Stimulated activated CD4-positive, alpha-beta T cell treated with anti-CD3 and anti-CD28 coated beads, Interleukin-12 subunit alpha, Interleukin-12 subunit beta, amount 100 ng/mL, for 48 hours (primary cell): Measurements from ENCODE around the gene PIGU.
"Not testable (repeated sequence)": the region's sequence is repeated elsewhere in the genome, so short reads cannot be mapped to it uniquely, and the experiment has no call there.

Experiments used
- DNase-seq, 3 donors: peaks; one replicate each; pipeline ENCODE4 v3.0.0-alpha.2; 2020; ENCODE audit warnings: low read depth in 2 of 3, low spot score in 1 of 3

The PIGU gene

DNA sequence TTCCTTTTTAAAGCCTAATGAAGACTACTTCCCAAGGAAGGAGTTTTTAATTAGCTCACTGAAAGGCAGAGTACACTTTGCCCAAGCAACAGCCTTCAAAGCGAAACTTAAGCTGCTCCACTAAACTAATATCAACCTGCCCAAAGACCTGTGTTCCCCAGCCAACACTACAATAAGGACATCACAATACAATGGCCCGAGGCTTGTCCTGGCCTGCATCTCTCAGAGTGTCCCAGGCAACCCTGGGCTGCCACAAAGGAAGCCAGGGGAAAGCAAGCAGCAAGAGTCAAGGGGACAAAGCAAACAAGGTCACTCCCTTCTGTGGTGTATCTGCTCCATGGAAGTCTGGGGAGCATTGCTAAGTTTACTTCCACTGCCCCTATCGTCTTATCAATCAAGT, 52.3 kb downstream of the PIGU start:
- no peak for DNase-seq

- no peak for DNase-seq
These were observed 54.0 kb downstream of the PIGU start for GRCh38 chr20:34622821-34623451.

DNA sequence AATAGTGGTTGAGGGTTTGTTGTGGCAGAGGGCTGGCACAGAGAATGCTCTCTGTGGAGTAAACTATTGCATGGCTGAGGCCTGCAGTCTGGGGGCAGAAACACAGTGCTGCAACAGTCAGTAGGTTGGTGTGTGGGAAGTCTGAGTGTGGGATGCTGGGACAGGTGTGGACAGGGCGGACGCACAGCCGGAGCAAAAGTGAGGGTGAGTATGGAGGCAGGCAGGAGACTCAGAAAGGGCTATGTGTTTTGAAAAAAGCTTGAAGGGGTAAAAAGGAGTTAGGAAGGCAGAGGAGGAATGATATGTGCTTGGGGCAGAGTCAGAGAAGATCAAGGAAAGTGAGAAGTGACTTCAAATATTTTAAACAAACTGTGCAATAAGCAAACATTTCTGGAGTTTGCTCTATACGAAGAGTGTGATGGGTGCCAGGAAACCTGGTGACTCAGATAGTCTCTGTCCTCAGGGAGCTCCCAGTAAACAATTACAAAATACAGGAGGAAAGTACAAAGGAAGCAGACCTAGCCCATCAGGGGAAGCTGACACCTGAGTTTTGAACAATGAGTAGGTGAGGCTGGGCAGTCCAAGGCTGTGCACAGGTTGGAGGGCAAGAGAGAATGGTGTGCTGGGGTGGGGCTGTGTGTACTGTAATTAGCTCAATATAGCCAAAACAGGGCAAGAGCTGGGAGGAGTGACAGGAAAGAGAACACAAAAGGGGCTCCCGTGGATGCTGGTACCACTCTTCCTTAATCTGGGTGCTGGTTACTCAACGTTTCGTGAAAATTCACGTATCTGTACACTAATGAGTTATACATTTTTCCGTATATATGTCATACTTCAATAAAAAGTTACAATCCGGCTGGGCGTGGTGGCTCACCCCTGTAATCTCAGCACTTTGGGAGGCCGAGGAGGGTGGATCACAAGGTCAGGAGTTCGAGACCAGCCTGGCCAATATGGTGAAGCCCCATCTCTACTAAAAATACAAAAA, 55.2 kb downstream of the PIGU start:
- DNase-seq: no peak

GRCh38 chr20:34621036-34621343, 55.9 kb downstream of the PIGU start:
- DNase-seq: no peak

DNA sequence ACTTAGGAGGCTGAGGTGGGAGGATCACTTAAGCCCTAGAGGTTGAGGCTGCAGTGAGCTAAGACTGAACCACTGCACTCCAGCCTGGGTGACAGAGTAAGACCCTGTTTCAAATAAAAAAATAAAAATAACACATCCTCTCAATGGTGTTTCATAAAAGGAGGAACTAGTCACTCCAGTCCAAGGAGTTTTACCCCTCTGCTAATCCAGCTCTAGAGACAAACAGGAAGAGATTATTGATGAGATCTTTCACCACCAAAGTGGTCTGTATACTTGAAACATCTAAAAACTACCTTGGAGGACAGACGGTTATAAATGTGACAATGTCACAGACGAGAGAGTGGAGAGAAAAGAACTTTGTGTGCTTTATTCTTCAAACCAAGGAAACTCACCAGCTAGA, 58.2 kb downstream of the PIGU start:
- DNase-seq: no peak

GRCh38 chr20:34616913-34617312, 60.0 kb downstream of the PIGU start:
- not testable (repeated sequence) for DNase-seq

- DNase-seq: no peak
These were observed 61.4 kb downstream of the PIGU start for GRCh38 chr20:34615477-34615876.

DNA sequence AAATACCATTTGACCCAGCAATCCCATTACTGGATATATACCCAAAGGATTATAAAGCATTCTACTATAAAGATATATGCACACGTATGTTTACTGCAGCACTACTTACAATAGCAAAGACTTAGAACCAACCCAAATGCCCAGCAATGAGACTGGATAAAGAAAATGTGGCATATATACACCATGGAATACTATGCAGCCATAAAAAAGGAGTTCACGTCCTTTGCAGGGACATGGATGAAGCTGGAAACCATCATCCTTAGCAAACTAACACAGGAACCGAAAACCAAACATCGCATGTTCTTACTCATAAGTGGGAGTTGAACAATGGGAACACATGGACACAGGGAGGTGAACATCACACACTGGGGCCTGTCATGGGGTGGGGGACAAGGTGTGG, 64.9 kb downstream of the PIGU start:
- not testable (repeated sequence) for DNase-seq

DNA sequence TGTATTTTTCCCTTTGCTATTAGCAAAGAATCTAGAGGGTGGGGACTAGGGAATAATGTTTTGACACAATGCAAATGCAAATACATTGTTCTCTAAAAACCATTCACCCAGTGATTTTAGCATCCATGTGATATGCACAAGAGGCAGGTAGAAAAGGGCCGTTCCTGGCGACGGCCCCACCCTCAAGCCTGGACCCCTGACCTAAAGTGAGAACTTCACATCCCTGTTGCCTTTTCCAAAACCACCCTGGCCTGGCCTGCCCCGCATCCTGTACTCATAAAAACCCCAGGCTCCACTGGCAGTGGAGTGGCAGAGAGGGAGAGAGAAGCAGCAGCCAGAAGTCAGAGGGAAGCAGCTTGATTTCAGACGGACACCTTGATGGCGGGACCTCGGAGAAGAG, 69.8 kb downstream of the PIGU start:
- DNase-seq: no peak

DNA sequence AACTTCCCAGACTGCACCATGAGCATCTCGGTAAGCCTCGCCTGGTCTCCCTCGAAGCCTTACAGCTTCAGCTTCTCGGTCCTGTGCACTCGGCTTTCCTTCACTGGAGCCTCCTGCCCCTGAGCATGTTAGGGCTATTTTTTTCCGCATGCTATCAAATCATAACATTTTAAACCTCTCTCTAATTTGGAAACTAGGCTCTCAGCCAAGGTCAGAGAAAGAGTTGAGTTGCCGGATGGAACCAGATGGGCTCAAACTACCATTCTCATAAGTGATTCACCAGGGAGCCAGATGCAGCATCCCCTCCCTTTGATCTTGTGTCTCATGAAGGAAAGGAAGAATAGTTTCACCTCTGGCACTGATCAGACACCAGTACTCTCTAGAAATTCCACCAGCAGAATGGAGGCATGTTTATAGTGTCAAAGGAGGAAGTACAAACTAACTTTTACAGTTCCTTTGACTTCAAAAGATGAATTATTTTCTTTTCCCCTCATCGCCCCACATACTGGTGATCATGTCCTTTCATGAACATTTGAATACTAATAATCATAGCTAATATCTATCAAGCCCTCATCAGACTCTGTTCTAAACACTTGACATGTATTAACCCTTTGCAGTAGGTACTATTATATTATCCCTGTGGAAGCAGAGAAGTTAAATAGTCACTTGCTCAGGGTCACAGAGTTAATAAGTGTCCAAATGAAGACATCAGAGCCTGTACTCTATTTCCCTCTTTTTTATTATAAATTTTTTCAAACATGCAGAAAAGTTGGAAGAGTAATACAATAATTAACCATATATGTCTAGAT, 71.7 kb downstream of the PIGU start:
- no peak for DNase-seq

DNA sequence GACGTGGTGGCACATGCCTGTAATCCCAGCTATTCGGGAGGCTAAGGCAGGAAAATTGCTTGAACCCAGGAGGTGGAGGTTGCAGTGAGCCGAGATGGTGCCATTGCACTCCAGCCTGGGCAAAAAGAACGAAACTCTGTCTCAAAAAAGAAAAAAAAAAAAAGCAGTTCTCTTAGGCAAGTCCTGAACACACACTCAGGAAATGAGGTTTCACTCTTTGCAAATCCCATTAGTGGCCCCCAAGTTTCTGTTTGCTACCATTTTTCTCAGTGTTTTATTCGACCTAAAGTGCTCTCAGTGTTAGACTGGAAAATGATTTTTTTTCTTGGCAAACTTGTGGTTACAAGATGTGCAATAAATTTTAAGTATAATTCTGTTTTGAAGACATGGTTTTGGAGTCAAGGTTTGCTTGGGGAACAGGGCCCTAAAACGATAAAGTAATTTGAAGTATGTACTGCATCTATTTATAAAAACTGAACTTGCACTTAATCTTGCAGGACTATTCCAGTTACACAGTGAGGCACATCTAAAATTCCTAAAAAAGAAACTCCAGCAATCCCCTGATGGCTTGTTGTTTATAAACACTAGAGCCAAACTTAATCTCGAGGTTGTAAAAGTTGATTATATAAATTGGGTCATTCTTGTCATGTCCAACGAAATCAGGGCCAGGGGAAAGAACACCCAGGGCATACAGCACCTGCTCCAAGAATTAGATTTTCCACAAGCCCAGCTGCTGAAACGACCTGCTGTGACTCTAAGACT, 75.8 kb downstream of the PIGU start:
- no peak for DNase-seq

DNA sequence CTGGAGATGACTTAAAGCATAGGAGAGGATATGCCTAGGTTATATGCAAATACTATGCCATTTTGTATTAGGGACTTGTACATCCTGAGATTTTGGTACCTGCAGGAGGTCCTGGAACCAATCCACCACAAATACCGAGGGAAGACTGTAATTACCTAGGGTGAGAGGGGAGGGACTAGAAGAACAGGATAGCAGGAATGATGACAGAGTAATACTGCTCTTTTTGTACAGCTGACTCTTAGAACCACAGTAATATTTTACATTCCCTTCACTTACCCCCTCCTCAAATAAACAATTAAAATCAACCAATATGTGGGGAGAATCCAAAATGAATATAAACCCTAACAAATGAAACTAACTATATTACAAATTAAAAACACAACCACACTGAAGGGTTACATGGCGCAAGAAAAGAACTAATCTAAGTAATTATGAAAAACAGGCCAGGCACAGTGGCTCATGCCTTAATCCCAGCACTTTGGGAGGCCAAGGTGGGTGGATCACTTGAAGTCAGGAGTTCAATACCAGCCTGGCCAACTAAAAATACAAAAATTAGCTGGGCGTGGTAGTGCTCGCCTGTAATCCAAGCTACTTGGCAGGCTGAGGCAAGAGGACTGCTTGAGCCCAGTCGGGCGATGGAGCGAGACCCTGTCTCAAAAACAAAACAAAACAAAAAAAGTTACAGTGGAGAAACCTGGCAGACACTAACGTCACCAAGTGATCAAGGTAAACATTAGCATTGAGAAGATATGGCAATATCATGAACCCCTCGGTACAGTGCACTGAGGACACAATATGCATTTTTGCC, 81.3 kb downstream of the PIGU start:
- DNase-seq: no peak

GRCh38 chr20:34586488-34587163, 90.3 kb downstream of the PIGU start:
- DNase-seq: no peak

GRCh38 chr20:34585019-34585418, 91.9 kb downstream of the PIGU start:
- no peak for DNase-seq

- no peak for DNase-seq
These were observed 93.3 kb downstream of the PIGU start for GRCh38 chr20:34583544-34583943.

DNA sequence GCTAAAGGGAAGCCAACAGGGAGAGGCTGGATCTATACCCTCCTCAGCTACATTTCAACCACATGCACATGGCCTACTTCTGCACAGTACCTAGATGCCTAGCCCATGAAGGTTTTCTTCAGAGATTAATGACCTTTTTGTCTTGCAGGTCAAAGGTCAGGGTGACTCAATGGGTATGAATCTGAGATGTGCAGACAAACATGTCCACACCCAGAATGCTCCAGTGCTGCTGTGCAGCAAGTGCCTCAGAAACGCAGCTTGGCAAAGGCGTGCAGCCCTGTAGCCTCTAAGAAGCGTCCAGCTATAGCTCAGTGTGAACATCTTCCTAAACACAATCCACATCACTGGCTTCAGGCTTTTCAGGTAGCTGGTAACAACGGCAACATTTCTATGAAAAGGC, 94.0 kb downstream of the PIGU start:
- no peak for DNase-seq

- no peak for DNase-seq
These were observed 94.7 kb downstream of the PIGU start for GRCh38 chr20:34582221-34582620.

DNA sequence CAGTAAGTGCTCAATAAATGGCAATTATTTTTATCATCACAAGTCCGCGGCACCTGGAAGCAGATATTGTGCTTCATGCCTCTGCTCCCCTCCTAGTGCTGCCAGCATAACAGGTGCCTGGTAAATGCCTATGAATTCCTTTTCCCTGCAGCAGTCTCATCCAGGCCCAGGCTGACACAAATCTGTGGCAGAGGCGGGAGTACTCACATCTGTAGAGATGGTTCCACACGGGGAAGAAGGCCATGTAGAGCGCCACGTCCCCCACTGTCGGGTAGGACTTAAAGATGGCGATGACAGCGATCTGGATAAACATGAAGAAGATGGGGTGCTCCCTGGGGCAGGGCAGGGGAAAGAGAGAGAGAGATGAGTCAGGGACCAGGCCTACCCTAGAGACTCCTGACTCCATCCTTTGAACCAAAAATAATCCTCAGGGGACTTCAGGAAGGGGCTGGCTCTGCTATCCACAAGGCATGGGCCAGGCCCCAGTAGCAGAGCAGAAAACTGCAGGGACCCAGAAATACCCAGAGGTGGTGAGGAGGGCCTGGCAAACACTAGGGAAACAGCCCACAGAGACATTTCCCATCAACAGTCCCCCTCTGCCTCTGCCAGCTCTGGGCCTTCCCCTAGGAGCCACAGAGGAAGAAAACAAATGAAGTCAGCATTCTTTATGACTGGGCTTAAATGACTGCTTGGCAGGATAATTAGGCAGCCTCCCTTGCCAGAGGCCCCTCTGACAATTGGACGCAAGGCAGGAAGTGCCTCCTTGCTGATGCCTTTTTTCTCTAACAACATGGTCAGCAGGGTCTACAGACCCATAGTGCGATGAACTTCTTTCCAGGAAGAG, 95.3 kb downstream of the PIGU start:
- DNase-seq: peak; percentile 11 to 49 (median 19)
